Stimulated activated naive CD8-positive, alpha-beta T cell treated with anti-CD3 and anti-CD28 coated beads, Interleukin-15, Interleukin-2, amounts not matched to agents 100 ng/mL and 50 ng/mL, for 24 hours (primary cell): ENCODE data around the gene EXOC6.

Experiments used
- H3K27ac Mint-ChIP-seq: one replicate; pipeline ENCODE4 v1.8.0; 2021; ENCODE audit warnings: mild to moderate bottlenecking, mixed read lengths
- H3K27me3 Mint-ChIP-seq: one replicate; pipeline ENCODE4 v1.8.0; 2021; ENCODE audit warnings: mixed read lengths
- H3K36me3 Mint-ChIP-seq: one replicate; pipeline ENCODE4 v1.8.0; 2021; ENCODE audit warnings: low read depth, mixed read lengths
- H3K4me1 Mint-ChIP-seq: one replicate; pipeline ENCODE4 v1.8.0; 2021; ENCODE audit warnings: low read depth, mixed read lengths
- H3K4me3 Mint-ChIP-seq: one replicate; pipeline ENCODE4 v1.8.0; 2021; ENCODE audit warnings: mild to moderate bottlenecking, mixed read lengths
- H3K9me3 Mint-ChIP-seq: one replicate; pipeline ENCODE4 v1.8.0; 2021; ENCODE audit warnings: mixed read lengths

The EXOC6 gene

GRCh38 chr10:93063144-93063976 is 215.0 kb downstream of the EXOC6 start:
- H3K4me3 Mint-ChIP-seq: no peak overlapping the region
- H3K27me3 Mint-ChIP-seq: peaks cover 74% of the 10 kb centered on the region
- H3K9me3 Mint-ChIP-seq: no peaks in the 10 kb centered on the region
- H3K36me3 Mint-ChIP-seq: peaks cover 18% of the 10 kb centered on the region
- no peak overlapping the region for H3K27ac Mint-ChIP-seq
- H3K4me1 Mint-ChIP-seq: peaks cover 25% of the 10 kb centered on the region

GRCh38 chr10:93063977-93064660 is 215.8 kb downstream of the EXOC6 start:
- Mint-ChIP-seq H3K9me3 (no peaks in the 10 kb centered on the region), H3K27me3 (peaks cover 77% of the 10 kb centered on the region), H3K4me1 (peaks cover 30% of the 10 kb centered on the region), H3K27ac (no peak overlapping the region), H3K4me3 (no peak overlapping the region), H3K36me3 (peaks cover 10% of the 10 kb centered on the region)

GRCh38 chr10:93064874-93065660 is 216.7 kb downstream of the EXOC6 start:
- Mint-ChIP-seq H3K27ac (no peak overlapping the region), H3K36me3 (peaks cover under 1% of the 10 kb centered on the region), H3K27me3 (peaks cover 73% of the 10 kb centered on the region), H3K4me3 (peak overlapping the region; percentile 18), H3K4me1 (peaks cover 27% of the 10 kb centered on the region), H3K9me3 (no peaks in the 10 kb centered on the region)

- Mint-ChIP-seq H3K27me3 (peaks cover 80% of the 10 kb centered on the region), H3K9me3 (no peaks in the 10 kb centered on the region), H3K4me1 (peaks cover 27% of the 10 kb centered on the region), H3K4me3 (peak overlapping the region; percentile 18), H3K36me3 (no peaks in the 10 kb centered on the region), H3K27ac (no peak overlapping the region)
Observed at GRCh38 chr10:93065675-93066543, 217.6 kb downstream of the EXOC6 start.

- Mint-ChIP-seq H3K4me1 (peaks cover 24% of the 10 kb centered on the region), H3K27ac (no peak overlapping the region), H3K27me3 (peaks cover 83% of the 10 kb centered on the region), H3K4me3 (no peak overlapping the region), H3K36me3 (no peaks in the 10 kb centered on the region), H3K9me3 (no peaks in the 10 kb centered on the region)
Observed at GRCh38 chr10:93066544-93066913, 218.2 kb downstream of the EXOC6 start.

GRCh38 chr10:93067443-93068365 is 219.4 kb downstream of the EXOC6 start:
- no peak overlapping the region for H3K27ac Mint-ChIP-seq
- peaks cover 81% of the 10 kb centered on the region for H3K27me3 Mint-ChIP-seq
- H3K4me3 Mint-ChIP-seq: no peak overlapping the region
- H3K36me3 Mint-ChIP-seq: no peaks in the 10 kb centered on the region
- peaks cover 22% of the 10 kb centered on the region for H3K4me1 Mint-ChIP-seq
- no peaks in the 10 kb centered on the region for H3K9me3 Mint-ChIP-seq

GRCh38 chr10:93068411-93069244 is 220.3 kb downstream of the EXOC6 start:
- Mint-ChIP-seq H3K9me3 (no peaks in the 10 kb centered on the region), H3K4me1 (peaks cover 20% of the 10 kb centered on the region), H3K27ac (no peak overlapping the region), H3K36me3 (no peaks in the 10 kb centered on the region), H3K27me3 (peaks cover 84% of the 10 kb centered on the region), H3K4me3 (no peak overlapping the region)

GRCh38 chr10:93069245-93069561 is 220.9 kb downstream of the EXOC6 start:
- Mint-ChIP-seq H3K4me1 (peaks cover 19% of the 10 kb centered on the region), H3K4me3 (no peak overlapping the region), H3K36me3 (no peaks in the 10 kb centered on the region), H3K27me3 (peaks cover 80% of the 10 kb centered on the region), H3K9me3 (no peaks in the 10 kb centered on the region), H3K27ac (no peak overlapping the region)

- Mint-ChIP-seq H3K4me3 (no peak overlapping the region), H3K27ac (peak overlapping the region; percentile 6), H3K36me3 (no peaks in the 10 kb centered on the region), H3K9me3 (no peaks in the 10 kb centered on the region), H3K27me3 (peaks cover 80% of the 10 kb centered on the region), H3K4me1 (peaks cover 28% of the 10 kb centered on the region)
Observed at GRCh38 chr10:93070378-93071176, 222.3 kb downstream of the EXOC6 start.

GRCh38 chr10:93071177-93071472 is 222.8 kb downstream of the EXOC6 start:
- peak overlapping the region; percentile 6 for H3K27ac Mint-ChIP-seq
- no peaks in the 10 kb centered on the region for H3K36me3 Mint-ChIP-seq
- peaks cover 83% of the 10 kb centered on the region for H3K27me3 Mint-ChIP-seq
- H3K4me1 Mint-ChIP-seq: peaks cover 31% of the 10 kb centered on the region
- no peaks in the 10 kb centered on the region for H3K9me3 Mint-ChIP-seq
- no peak overlapping the region for H3K4me3 Mint-ChIP-seq

- peaks cover 83% of the 10 kb centered on the region for H3K27me3 Mint-ChIP-seq
- H3K27ac Mint-ChIP-seq: no peak overlapping the region
- no peaks in the 10 kb centered on the region for H3K9me3 Mint-ChIP-seq
- no peaks in the 10 kb centered on the region for H3K36me3 Mint-ChIP-seq
- peaks cover 31% of the 10 kb centered on the region for H3K4me1 Mint-ChIP-seq
- peak overlapping the region; percentile 23 for H3K4me3 Mint-ChIP-seq
Observed at GRCh38 chr10:93071674-93072224, 223.4 kb downstream of the EXOC6 start.

- Mint-ChIP-seq H3K27me3 (peaks cover 82% of the 10 kb centered on the region), H3K9me3 (no peaks in the 10 kb centered on the region), H3K4me3 (peak overlapping the region; percentile 51), H3K36me3 (no peaks in the 10 kb centered on the region), H3K4me1 (peaks cover 31% of the 10 kb centered on the region), H3K27ac (peak overlapping the region; percentile 23)
Observed at GRCh38 chr10:93072225-93072712, 223.9 kb downstream of the EXOC6 start.
